GM12878 (cell line): ENCODE measurements around the gene NAA38. TPM values are rescaled to one million over a fixed set of nuclear protein-coding genes. Genes with fewer than 3 reads are reported as not detected.

ENCODE experiments used
- ATAC-seq: fragments of 200-7000 bp; cut with Tn5 transposase; 3 replicates; pipeline ENCODE4 v1.9.1; 2020; ENCODE audit warnings: mild to moderate bottlenecking, moderate library complexity
- BruUV-seq: library from RNA; stranded (reverse); fragments of 400-500 nt; replicated peaks from 2 replicates; lab custom pipeline; 2021; lab: Mats Ljungman, UMichigan
- CTCF ChIA-PET: fragments of 300-600 bp; sonication (Branson Sonifier 250); formaldehyde crosslinking; extraction: SDS; loops from one replicate; lab custom pipeline; 2021; ENCODE audit warnings: inconsistent platforms; lab: Yijun Ruan, JAX
- POLR2A ChIA-PET: fragments of 350-600 bp; formaldehyde crosslinking; extraction: SDS; loops from one replicate; lab custom pipeline; 2021; ENCODE audit warnings: inconsistent platforms; lab: Charles Lee
- RAD21 ChIA-PET: fragments of 300-600 bp; sonication (Branson Sonifier 250); formaldehyde crosslinking; loops from one replicate; lab custom pipeline; 2023; ENCODE audit warnings: antibody characterized with exemption; ENCODE audit not compliant: unreplicated experiment; lab: Charles Lee
- SMC1A ChIA-PET: fragments of 300-600 bp; sonication (Branson Sonifier 250); formaldehyde crosslinking; loops from one replicate; lab custom pipeline; 2023; ENCODE audit not compliant: unreplicated experiment, uncharacterized antibody; lab: Charles Lee
- DNase-seq: peaks from one replicate; pipeline ENCODE4 v3.0.0-alpha.2; 2011; ENCODE audit warnings: low read depth, low spot score
- FAIRE-seq: peaks from 3 replicates; lab custom pipeline; 2011; peaks lifted over from hg19 to GRCh38; lab: Jason Lieb, UNC
- H2AFZ ChIP-seq: 2 replicates; pipeline ENCODE4 v1.6.0; 2011; ENCODE audit warnings: low read depth, low read length, control low read depth; ENCODE audit not compliant: control insufficient read depth
- H3K27ac ChIP-seq: 2 replicates; pipeline ENCODE4 v1.5.1; 2011; ENCODE audit warnings: control low read depth; ENCODE audit not compliant: control insufficient read depth, insufficient read depth
- H3K27me3 ChIP-seq, 2 experiments: replicated peaks in 1 of 2; 2 replicates each; pipeline versions ENCODE4 v1.6.0 to v1.6.1; 2011; ENCODE audit warnings: low read length in 1 of 2; ENCODE audit not compliant: control insufficient read depth in 2 of 2, insufficient read depth in 2 of 2
- H3K36me3 ChIP-seq, 2 experiments: 2 replicates each; pipeline ENCODE4 v1.5.1; 2011; ENCODE audit warnings: low read length in 1 of 2; ENCODE audit not compliant: control insufficient read depth in 2 of 2, insufficient read depth in 2 of 2
- H3K4me1 ChIP-seq: 2 replicates; pipeline ENCODE4 v1.6.1; 2011; ENCODE audit warnings: mild to moderate bottlenecking, low read length, moderate library complexity, mixed read lengths; ENCODE audit not compliant: control insufficient read depth, insufficient read depth
- H3K4me2 ChIP-seq: 2 replicates; pipeline ENCODE4 v1.6.0; 2011; ENCODE audit warnings: control low read depth; ENCODE audit not compliant: control insufficient read depth, insufficient read depth
- H3K4me3 ChIP-seq: fragments of 200-600 bp; sonication (generic); 2 replicates; pipeline ENCODE4 v1.5.1; 2016
- H3K79me2 ChIP-seq: 2 replicates; pipeline ENCODE4 v1.6.0; 2011; ENCODE audit warnings: low read length; ENCODE audit not compliant: control insufficient read depth, insufficient read depth
- H3K9ac ChIP-seq: 2 replicates; pipeline ENCODE4 v1.8.0; 2011; ENCODE audit warnings: low read length, control low read depth, mixed read lengths; ENCODE audit not compliant: control insufficient read depth, insufficient read depth
- H3K9me3 ChIP-seq: replicated peaks from 3 replicates; pipeline ENCODE4 v1.5.1; 2011; ENCODE audit warnings: mild to moderate bottlenecking, low read length; ENCODE audit not compliant: control insufficient read depth, insufficient read depth
- H4K20me1 ChIP-seq: 2 replicates; pipeline ENCODE4 v1.6.0; 2011; ENCODE audit not compliant: control insufficient read depth, insufficient read depth
- ATF7 ChIP-seq: fragments of 450-650 bp; IDR thresholded peaks from 2 replicates; pipeline ENCODE4 v1.6.1; 2016; ENCODE audit warnings: low read depth, mild to moderate bottlenecking
- CBX3 ChIP-seq: fragments of 200-600 bp; sonication (generic); IDR thresholded peaks from 2 replicates; pipeline ENCODE4 v1.6.1; 2016; ENCODE audit warnings: low read depth, borderline replicate concordance
- EZH2 ChIP-seq: IDR thresholded peaks from 2 replicates; pipeline ENCODE4 v1.6.1; 2012; ENCODE audit warnings: low read depth, mild to moderate bottlenecking, control low read depth, inconsistent platforms, low read length, borderline replicate concordance; ENCODE audit not compliant: control insufficient read depth
- FOXM1 ChIP-seq: IDR thresholded peaks from 2 replicates; pipeline ENCODE4 v1.6.1; 2012; ENCODE audit warnings: low read depth, mild to moderate bottlenecking, inconsistent platforms, low read length, moderate library complexity
- MEF2A ChIP-seq: IDR thresholded peaks from 2 replicates; pipeline ENCODE4 v1.6.1; 2011; ENCODE audit warnings: low read depth, mild to moderate bottlenecking, low read length, moderate library complexity; ENCODE audit not compliant: insufficient read depth
- RBBP5 ChIP-seq: fragments of 200-600 bp; sonication (generic); conservative IDR thresholded peaks from 2 replicates; pipeline ENCODE4 v1.6.1; 2016
- SREBF1 ChIP-seq: IDR thresholded peaks from 2 replicates; pipeline ENCODE4 v1.6.1; 2012; ENCODE audit warnings: mild to moderate bottlenecking, low read length
- TARDBP ChIP-seq: IDR thresholded peaks from 2 replicates; pipeline ENCODE4 v1.6.1; 2016; ENCODE audit warnings: borderline replicate concordance
- ZNF207 ChIP-seq: fragments of 450-650 bp; IDR thresholded peaks from 2 replicates; pipeline ENCODE4 v1.6.1; 2014; ENCODE audit warnings: antibody characterized with exemption, mild to moderate bottlenecking, borderline replicate concordance
- WGBS: methylation state at CpG from one replicate; pipeline ENCODE4 v1.1.6; 2016; ENCODE audit warnings: low lambda C conversion rate; ENCODE audit not compliant: insufficient replicate concordance, insufficient coverage; ENCODE audit errors: missing lambda C conversion rate; 5-methylcytosine and 5-hydroxymethylcytosine counted together
- in situ Hi-C: fragments of 300-500 bp; cut with MboI; formaldehyde crosslinking; loops from 9 replicates; pipeline ENCODE4 v1.14.3; 2018; ENCODE audit warnings: mixed read lengths
- intact Hi-C: fragments of 100-400 bp; cut with micrococcal nuclease; formaldehyde crosslinking; loops from one replicate; pipeline ENCODE4 v1.14.2; 2022; ENCODE audit not compliant: unreplicated experiment
- polyA plus RNA-seq, 11 experiments: library from polyadenylated mRNA; depleted of rRNA in 4 of 11; unstranded in 6 of 11; stranded (reverse) in 5 of 11; fragments of >200 nt; fragmentation: Nextera tagmentation in 4 of 11; fragmentation: Illumina TruSeq in 1 of 11; extraction: Ambion mirVana in 4 of 11; extraction: Trizol in 1 of 11; gene quantifications; 1 replicate in 1 of 11; 2 replicates in 10 of 11; pipeline versions ENCODE4 v1.2.1 to v1.2.3, GENCODE V29; 2011 to 2016; ENCODE audit warnings: inconsistent platforms in 2 of 11, missing spikeins in 2 of 11, low read depth in 1 of 11
- total RNA-seq, 4 experiments: library from RNA; depleted of rRNA in 3 of 4; stranded (reverse); fragments of >200 nt in 3 of 4; fragmentation: Illumina TruSeq in 1 of 4; extraction: Trizol in 1 of 4; gene quantifications; 2 replicates each; pipeline versions ENCODE4 v1.2.1 to v1.2.3, GENCODE V29; 2013 to 2021
- TF ChIP-seq, protein P1 (sequence below): fragments of 150-350 bp; IDR thresholded peaks from 2 replicates; pipeline ENCODE4 v1.6.1; 2014; ENCODE audit warnings: mild to moderate bottlenecking, low read depth, low read length
- TF ChIP-seq, protein P2 (sequence below): fragments of 450-650 bp; conservative IDR thresholded peaks from 2 replicates; pipeline ENCODE4 v1.6.1; 2017; ENCODE audit warnings: mild to moderate bottlenecking, moderate library complexity

NAA38 gene
- total and polyA plus RNA-seq, 10 of the 15 experiments (the other 5 are each of a cell fraction or from before 2014, with no cell fraction given) = 31.5 to 337 (median 215) TPM

DNA sequence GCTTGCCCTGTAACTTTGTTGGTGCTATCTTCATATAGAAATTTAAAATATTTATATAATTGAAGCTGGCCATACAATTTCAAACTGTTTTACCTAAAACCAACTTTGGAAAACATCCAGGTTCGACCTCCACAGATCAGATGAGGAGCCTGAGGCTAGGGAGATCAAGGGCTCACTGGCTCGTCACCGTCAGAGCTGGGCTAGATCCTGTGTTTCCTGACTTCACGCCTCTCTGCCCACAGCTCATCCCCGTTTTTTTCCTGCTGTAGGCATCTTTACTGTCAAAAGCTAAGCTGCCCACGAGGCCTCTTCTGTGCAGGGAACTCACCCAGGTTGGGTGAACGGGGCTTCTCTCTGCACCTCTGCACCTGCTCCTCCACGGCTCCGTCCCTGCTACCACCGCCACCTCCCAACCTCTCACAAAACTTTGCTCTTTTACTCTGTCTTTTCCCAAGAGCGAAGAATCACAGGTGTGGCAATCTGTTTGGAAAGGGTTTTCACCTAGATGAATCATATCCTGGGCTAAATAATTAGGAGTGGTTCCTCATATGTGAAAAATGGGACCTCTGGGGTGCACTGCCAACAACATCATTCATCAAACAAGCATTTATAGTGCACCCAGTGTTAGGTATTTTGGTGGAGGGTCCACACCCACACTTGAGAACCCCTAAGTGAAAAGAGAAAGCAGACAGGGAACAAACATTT lies 48.1 kb downstream of the NAA38 start:
- H3K9me3 ChIP-seq = no peaks in the 10 kb centered on the region; the same call in 2 of the 3 replicates
- TF ChIP-seq EZH2 (no peak), FOXM1 (no peak), ZNF207 (no peak), ATF7 (no peak), SREBF1 (no peak), CBX3 (no peak), TARDBP (no peak), MEF2A (no peak), RBBP5 (no peak)
- TF ChIP-seq, protein P1, sequence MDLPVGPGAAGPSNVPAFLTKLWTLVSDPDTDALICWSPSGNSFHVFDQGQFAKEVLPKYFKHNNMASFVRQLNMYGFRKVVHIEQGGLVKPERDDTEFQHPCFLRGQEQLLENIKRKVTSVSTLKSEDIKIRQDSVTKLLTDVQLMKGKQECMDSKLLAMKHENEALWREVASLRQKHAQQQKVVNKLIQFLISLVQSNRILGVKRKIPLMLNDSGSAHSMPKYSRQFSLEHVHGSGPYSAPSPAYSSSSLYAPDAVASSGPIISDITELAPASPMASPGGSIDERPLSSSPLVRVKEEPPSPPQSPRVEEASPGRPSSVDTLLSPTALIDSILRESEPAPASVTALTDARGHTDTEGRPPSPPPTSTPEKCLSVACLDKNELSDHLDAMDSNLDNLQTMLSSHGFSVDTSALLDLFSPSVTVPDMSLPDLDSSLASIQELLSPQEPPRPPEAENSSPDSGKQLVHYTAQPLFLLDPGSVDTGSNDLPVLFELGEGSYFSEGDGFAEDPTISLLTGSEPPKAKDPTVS = no peak
- TF ChIP-seq, protein P2, sequence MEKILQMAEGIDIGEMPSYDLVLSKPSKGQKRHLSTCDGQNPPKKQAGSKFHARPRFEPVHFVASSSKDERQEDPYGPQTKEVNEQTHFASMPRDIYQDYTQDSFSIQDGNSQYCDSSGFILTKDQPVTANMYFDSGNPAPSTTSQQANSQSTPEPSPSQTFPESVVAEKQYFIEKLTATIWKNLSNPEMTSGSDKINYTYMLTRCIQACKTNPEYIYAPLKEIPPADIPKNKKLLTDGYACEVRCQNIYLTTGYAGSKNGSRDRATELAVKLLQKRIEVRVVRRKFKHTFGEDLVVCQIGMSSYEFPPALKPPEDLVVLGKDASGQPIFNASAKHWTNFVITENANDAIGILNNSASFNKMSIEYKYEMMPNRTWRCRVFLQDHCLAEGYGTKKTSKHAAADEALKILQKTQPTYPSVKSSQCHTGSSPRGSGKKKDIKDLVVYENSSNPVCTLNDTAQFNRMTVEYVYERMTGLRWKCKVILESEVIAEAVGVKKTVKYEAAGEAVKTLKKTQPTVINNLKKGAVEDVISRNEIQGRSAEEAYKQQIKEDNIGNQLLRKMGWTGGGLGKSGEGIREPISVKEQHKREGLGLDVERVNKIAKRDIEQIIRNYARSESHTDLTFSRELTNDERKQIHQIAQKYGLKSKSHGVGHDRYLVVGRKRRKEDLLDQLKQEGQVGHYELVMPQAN = no peak
- TF ChIP-seq, all 136 proteins: peak for 0
- no peak overlapping the region for H3K4me3 ChIP-seq
- H3K36me3 ChIP-seq = no peaks in the 10 kb centered on the region
- no peak overlapping the region for H3K4me2 ChIP-seq
- RAD21 ChIA-PET = no interaction called here
- no peak for FAIRE-seq
- in situ Hi-C loops = no loop called here
- SMC1A ChIA-PET = no interaction called here
- WGBS = 30% methylated on average over 11 of the region's 11 CpGs
- H3K27me3 ChIP-seq = no peaks in the 10 kb centered on the region
- CTCF ChIA-PET = no interaction called here
- BruUV-seq = no TSS peak
- no peak overlapping the region for H3K27ac ChIP-seq
- H4K20me1 ChIP-seq = no peaks in the 10 kb centered on the region
- no peak overlapping the region for H3K9ac ChIP-seq
- intact Hi-C loops = no loop called here
- ATAC-seq = no peak
- H3K4me1 ChIP-seq = no peaks in the 10 kb centered on the region
- no peak overlapping the region for H2AFZ ChIP-seq
- no peak for DNase-seq
- no peaks in the 10 kb centered on the region for H3K79me2 ChIP-seq
- POLR2A ChIA-PET = no interaction called here
